Osteocyte (in vitro differentiated cells): ENCODE data around the gene SRSF7. TPM values are rescaled to one million over a fixed set of nuclear protein-coding genes. Genes with fewer than 3 reads are reported as not detected.

Experiments used
- DNase-seq: peaks from one replicate; pipeline ENCODE4 v3.0.0; 2021; ENCODE audit warnings: mixed read lengths; ENCODE audit not compliant: unreplicated experiment; ENCODE audit errors: extremely low spot score
- H3K27ac Mint-ChIP-seq: one replicate; pipeline ENCODE4 v1.8.0; 2021; ENCODE audit warnings: mild to moderate bottlenecking, mixed read lengths; ENCODE audit not compliant: unreplicated experiment
- H3K27me3 Mint-ChIP-seq: one replicate; pipeline ENCODE4 v1.8.0; 2021; ENCODE audit warnings: mixed read lengths; ENCODE audit not compliant: unreplicated experiment
- H3K36me3 Mint-ChIP-seq: one replicate; pipeline ENCODE4 v1.8.0; 2021; ENCODE audit warnings: mixed read lengths; ENCODE audit not compliant: unreplicated experiment
- H3K4me1 Mint-ChIP-seq: one replicate; pipeline ENCODE4 v1.8.0; 2021; ENCODE audit warnings: mixed read lengths; ENCODE audit not compliant: unreplicated experiment
- H3K4me3 Mint-ChIP-seq: one replicate; pipeline ENCODE4 v1.8.0; 2021; ENCODE audit warnings: mild to moderate bottlenecking, moderate library complexity, mixed read lengths; ENCODE audit not compliant: unreplicated experiment
- H3K9me3 Mint-ChIP-seq: one replicate; pipeline ENCODE4 v1.8.0; 2021; ENCODE audit warnings: mixed read lengths; ENCODE audit not compliant: unreplicated experiment
- total RNA-seq: library from RNA; stranded (reverse); gene quantifications from 2 replicates; pipeline ENCODE4 v1.2.1, GENCODE V29; 2021
- TF ChIP-seq, protein P1 (sequence below): fragments of 200-600 bp; sonication (generic); IDR thresholded peaks from 2 replicates; pipeline ENCODE4 v1.5.0; 2021; ENCODE audit warnings: antibody characterized with exemption, mild to moderate bottlenecking, moderate library complexity

The SRSF7 gene
- total RNA-seq, 1 donor from 2014 or later = 103 TPM

DNA sequence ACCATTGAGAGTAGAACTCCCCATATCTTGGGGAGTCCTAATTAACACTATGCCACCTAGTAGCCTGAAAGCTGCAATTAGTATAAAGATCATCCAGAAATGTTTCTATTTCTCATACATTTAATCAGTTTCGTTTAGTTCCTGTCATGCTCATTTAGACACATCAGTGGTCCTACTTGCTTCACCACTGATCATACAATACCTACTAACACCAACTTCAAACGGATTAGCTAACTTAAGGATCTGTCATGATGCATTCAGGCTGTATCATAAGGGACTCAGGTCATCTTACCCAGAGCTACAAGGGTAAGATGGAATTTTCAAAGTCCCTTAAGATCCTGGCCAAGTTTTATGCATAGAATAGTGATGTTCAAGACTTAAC lies 6.8 kb downstream of the SRSF7 start:
- DNase-seq = no peak
- no peak overlapping the region for H3K27ac Mint-ChIP-seq
- peaks cover 27% of the 10 kb centered on the region for H3K4me1 Mint-ChIP-seq
- TF ChIP-seq, protein P1, sequence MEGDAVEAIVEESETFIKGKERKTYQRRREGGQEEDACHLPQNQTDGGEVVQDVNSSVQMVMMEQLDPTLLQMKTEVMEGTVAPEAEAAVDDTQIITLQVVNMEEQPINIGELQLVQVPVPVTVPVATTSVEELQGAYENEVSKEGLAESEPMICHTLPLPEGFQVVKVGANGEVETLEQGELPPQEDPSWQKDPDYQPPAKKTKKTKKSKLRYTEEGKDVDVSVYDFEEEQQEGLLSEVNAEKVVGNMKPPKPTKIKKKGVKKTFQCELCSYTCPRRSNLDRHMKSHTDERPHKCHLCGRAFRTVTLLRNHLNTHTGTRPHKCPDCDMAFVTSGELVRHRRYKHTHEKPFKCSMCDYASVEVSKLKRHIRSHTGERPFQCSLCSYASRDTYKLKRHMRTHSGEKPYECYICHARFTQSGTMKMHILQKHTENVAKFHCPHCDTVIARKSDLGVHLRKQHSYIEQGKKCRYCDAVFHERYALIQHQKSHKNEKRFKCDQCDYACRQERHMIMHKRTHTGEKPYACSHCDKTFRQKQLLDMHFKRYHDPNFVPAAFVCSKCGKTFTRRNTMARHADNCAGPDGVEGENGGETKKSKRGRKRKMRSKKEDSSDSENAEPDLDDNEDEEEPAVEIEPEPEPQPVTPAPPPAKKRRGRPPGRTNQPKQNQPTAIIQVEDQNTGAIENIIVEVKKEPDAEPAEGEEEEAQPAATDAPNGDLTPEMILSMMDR = no peak
- no peak overlapping the region for H3K4me3 Mint-ChIP-seq
- no peaks in the 10 kb centered on the region for H3K9me3 Mint-ChIP-seq
- H3K27me3 Mint-ChIP-seq = no peaks in the 10 kb centered on the region
- peaks cover 47% of the 10 kb centered on the region for H3K36me3 Mint-ChIP-seq

DNA sequence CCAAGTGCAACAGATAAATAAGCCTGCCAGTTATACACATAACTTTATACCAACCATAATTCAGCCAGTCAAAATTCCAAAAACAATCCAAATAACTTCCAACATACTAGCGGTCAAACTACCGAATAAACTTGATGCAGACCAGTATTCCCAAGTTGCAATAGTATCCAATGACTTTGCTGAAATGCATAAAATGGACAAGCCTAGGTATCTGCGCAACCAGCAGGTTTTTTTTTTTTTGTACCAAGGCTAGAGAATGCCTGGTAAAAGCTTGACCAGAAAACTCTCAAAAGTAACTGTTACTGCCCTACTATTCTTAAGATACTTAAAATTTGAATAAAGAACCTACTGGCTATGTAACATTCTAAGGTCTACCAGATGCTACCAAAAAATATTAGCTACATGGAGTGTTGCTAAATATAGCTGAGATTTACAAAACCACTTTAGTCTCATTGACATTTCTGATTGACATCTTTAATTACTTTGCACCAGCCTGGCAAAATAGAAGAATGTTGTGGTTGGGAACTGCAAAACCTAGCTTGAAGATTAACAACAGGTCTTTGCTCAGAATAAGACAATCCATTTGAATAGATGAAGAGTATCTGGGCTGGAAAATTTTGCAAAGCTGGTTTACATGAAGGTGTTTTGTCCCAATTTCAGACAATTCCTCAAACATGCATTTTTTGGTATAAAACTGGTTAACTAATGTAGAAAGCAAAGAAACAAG lies 7.3 kb downstream of the SRSF7 start:
- Mint-ChIP-seq H3K4me1 (peaks cover 23% of the 10 kb centered on the region), H3K27ac (no peak overlapping the region), H3K9me3 (no peaks in the 10 kb centered on the region), H3K36me3 (peaks cover 49% of the 10 kb centered on the region), H3K27me3 (no peaks in the 10 kb centered on the region), H3K4me3 (no peak overlapping the region)
- no peak for DNase-seq
- TF ChIP-seq, protein P1 = no peak

DNA sequence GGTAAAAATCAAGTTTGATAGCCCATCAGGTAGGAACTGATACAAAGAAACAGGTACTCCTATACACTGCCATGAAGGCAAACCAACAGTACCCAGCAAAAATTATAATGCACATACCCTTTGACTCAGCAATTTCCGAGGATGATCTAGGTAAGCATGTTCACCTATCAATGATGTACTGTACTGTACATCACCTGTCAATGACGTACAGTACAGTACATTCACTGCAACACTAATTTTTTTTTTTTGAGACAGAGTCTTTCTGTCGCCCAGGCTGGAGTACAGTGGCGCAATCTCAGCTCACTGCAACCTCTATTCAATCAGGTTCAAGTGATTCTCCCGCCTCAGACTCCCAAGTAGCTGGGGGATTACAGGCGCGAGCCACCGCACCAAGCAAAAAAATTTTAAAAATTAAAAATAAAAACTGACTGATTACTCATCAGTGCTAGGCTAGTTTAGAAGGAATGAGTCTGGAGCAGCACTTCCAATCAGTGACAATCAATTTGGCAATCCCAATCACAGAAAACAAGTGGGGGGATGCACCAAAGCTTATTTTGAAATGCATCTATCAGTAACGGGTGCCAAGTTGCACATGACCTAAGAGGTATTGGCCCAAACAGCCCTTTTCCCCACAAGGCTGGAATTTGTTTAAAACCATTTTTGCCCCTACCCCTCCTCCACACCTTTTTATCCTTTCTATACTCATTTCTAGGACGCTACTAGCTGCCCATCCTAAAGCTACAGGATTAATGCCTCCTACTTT lies 8.2 kb downstream of the SRSF7 start:
- Mint-ChIP-seq H3K4me3 (no peak overlapping the region), H3K9me3 (no peaks in the 10 kb centered on the region), H3K27me3 (no peaks in the 10 kb centered on the region), H3K36me3 (peaks cover 43% of the 10 kb centered on the region), H3K4me1 (peaks cover 22% of the 10 kb centered on the region), H3K27ac (no peak overlapping the region)
- TF ChIP-seq, protein P1 = no peak
- no peak for DNase-seq

DNA sequence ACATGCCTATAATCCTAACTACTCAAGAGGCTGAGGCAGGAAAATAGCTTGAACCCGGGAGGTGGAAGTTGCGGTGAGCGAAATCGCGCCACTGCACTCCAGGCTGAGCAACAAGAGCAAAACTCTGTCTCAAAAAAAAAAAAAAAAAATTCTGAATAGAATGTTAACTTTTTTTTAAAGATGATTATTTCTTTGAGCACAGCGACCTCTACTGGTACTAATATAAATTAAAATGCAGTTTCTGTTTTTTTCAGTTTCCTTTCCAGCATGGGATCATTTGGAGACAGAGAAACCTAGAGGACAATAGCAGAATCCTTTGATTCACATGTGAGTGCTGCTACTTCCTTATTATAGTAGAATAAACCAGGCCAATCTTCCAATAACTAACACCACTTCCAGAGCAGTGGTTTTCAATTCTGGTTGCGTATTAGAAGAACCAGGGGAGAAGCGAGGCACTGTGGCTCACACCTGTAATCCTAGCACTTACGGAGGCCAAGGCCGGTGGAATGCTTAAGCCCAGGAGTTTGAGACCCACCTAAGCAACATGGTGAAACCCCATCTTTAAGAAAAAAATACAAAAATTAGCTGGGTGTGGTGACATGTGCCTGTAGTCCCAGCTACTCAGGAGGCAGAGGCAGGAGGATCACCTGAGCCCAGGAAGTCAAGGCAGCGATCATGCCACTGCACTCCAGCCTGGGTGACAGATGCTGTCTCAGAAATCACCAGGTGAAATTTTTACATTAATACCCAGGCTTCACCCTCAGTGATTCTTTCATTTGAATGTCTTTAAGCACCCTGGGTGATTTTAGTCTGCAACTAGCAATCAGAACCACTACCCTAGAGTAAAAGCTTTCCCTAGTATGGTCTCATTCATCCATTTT lies 10.1 kb downstream of the SRSF7 start:
- Mint-ChIP-seq H3K27ac (peak overlapping the region; percentile 31), H3K4me3 (no peak overlapping the region), H3K27me3 (no peaks in the 10 kb centered on the region), H3K4me1 (peaks cover 28% of the 10 kb centered on the region), H3K36me3 (peaks cover 26% of the 10 kb centered on the region), H3K9me3 (no peaks in the 10 kb centered on the region)
- DNase-seq = no peak
- TF ChIP-seq, protein P1 = peak; percentile 60
